H1 (cell line): ENCODE data around the gene MCF2L. TPM values are rescaled to one million over a fixed set of nuclear protein-coding genes. Genes with fewer than 3 reads are reported as not detected.

Source experiments
- BCL11A ChIP-seq, 2 experiments: IDR thresholded peaks; one replicate each; pipeline ENCODE4 v1.6.1; 2011; ENCODE audit warnings: low read depth in 2 of 2, low read length in 2 of 2, mild to moderate bottlenecking in 2 of 2
- CBX8 ChIP-seq: fragments of 300-800, 300-1000 bp; sonication (generic); IDR thresholded peaks from 2 replicates; pipeline ENCODE4 v1.7.1; 2016; ENCODE audit warnings: low read depth, low read length, borderline replicate concordance
- CHD7 ChIP-seq: fragments of 300-600 bp; sonication (generic); IDR thresholded peaks from 2 replicates; pipeline ENCODE4 v1.7.1; 2012; ENCODE audit warnings: low read length, moderate library complexity, mild to moderate bottlenecking, inconsistent platforms; ENCODE audit not compliant: insufficient replicate concordance
- CTCF ChIP-seq, 3 experiments: IDR thresholded peaks; 1 replicate in 2 of 3; 2 replicates in 1 of 3; pipeline versions ENCODE4 v1.5.1 to v1.6.1; 2011; ENCODE audit warnings: low read length in 3 of 3, mild to moderate bottlenecking in 3 of 3, inconsistent platforms in 2 of 3, low read depth in 1 of 3, moderate library complexity in 1 of 3; ENCODE audit not compliant: insufficient read depth in 1 of 3; ENCODE audit errors: control extremely low read depth in 1 of 3
- GTF2F1 ChIP-seq: IDR thresholded peaks from 2 replicates; pipeline ENCODE4 v1.6.1; 2012; ENCODE audit warnings: low read depth, low read length, improper control_type of control experiment, borderline replicate concordance
- YY1 ChIP-seq: IDR thresholded peaks from 2 replicates; pipeline ENCODE4 v1.6.1; 2011; ENCODE audit warnings: low read depth, mild to moderate bottlenecking, low read length
- polyA plus RNA-seq, 7 experiments: library from polyadenylated mRNA; depleted of rRNA in 3 of 7; stranded (reverse) in 5 of 7; unstranded in 2 of 7; fragments of >200 nt in 5 of 7; fragments of 200-250 nt in 2 of 7; gene quantifications; 1 replicate in 5 of 7; 2 replicates in 1 of 7; 4 replicates in 1 of 7; pipeline versions ENCODE4 v1.2.1 to v1.2.3, GENCODE V29; 2011 to 2013; ENCODE audit warnings: missing spikeins in 2 of 7, mixed read lengths in 2 of 7
- total RNA-seq: library from RNA; stranded (reverse); fragmentation: NEBNext Ultra II Directional; extraction: Animal tissue kit (Norgen Biotek cat#: 25700); gene quantifications from 2 replicates; pipeline ENCODE4 v1.2.1, GENCODE V29; 2021

The MCF2L gene
- total and polyA plus RNA-seq, 2 of the 8 experiments (the other 6 are each of a cell fraction or from before 2014, with no cell fraction given): 10.1 to 24.4 TPM

GRCh38 chr13:113091891-113092775 is 123.1 kb downstream of the MCF2L start (continued):
- TF ChIP-seq CTCF (IDR thresholded peaks at IDR 0.05; ENCODE audit: control extremely low read depth in 1 of 3, insufficient read depth in 1 of 3, low read depth in 1 of 3, low read length in 3 of 3): no peak
- no peak for TF ChIP-seq GTF2F1
- no peak for TF ChIP-seq BCL11A (IDR thresholded peaks at IDR 0.05; ENCODE audit: low read depth in 2 of 2, low read length in 2 of 2)
- TF ChIP-seq YY1: no peak
- no peak for TF ChIP-seq CBX8
- no peak for TF ChIP-seq CHD7
